Measurements from ENCODE around the gene ZNF25.

DNA sequence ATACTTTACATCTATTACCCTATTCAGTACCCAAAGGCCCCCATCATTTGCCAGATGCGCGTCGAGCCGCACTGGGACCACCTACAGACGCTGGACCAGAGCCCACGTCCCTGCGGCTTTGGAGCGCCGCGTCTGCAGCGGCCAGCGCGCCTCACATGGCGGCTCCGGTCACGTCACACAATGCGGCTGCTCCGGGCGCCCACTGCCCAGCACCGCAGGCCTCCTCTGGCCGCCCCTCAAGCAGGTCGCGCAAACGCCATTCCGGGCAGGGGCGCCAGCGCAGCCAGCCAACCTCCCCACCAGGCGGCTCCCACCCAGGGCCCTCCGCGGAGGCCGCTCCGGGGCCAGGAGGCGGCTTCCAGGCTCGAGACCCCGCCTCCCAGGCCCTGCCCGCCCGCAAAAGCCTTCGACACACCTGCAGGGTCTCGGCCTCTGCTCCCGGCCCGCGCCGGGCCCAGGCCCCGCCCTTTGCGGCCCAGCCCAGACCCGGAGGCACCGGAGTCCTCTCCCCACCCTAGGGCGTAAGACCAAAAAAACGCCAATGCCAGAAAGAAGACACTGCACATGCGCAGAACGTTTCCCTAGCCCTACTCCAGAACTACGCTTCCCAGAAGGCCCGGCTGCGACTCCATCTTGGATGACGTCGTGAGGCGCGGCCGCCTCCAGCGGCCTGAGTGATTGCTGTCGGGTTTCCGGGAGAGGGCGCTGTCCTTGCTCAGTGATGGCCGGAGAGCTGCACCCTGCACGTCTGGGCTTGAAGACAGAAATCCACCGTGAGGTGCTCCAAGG, at the start of gene ZNF25:
- TF ChIP-seq, protein P1, sequence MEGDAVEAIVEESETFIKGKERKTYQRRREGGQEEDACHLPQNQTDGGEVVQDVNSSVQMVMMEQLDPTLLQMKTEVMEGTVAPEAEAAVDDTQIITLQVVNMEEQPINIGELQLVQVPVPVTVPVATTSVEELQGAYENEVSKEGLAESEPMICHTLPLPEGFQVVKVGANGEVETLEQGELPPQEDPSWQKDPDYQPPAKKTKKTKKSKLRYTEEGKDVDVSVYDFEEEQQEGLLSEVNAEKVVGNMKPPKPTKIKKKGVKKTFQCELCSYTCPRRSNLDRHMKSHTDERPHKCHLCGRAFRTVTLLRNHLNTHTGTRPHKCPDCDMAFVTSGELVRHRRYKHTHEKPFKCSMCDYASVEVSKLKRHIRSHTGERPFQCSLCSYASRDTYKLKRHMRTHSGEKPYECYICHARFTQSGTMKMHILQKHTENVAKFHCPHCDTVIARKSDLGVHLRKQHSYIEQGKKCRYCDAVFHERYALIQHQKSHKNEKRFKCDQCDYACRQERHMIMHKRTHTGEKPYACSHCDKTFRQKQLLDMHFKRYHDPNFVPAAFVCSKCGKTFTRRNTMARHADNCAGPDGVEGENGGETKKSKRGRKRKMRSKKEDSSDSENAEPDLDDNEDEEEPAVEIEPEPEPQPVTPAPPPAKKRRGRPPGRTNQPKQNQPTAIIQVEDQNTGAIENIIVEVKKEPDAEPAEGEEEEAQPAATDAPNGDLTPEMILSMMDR (conservative IDR thresholded peaks at IDR 0.05 in 1 of 2, IDR thresholded peaks at IDR 0.05 in 1 of 2; ENCODE audit: extremely low read depth in 1 of 2, insufficient read depth in 1 of 2, low read depth in 1 of 2, low read length in 2 of 2) = peak; percentile 82 to 95
- TF ChIP-seq EZH2 (IDR thresholded peaks at IDR 0.05; ENCODE audit: borderline replicate concordance, low read length) = no peak

Data from mammary epithelial cell (primary cell).